ENCODE data around the gene CCDC92.

DNA sequence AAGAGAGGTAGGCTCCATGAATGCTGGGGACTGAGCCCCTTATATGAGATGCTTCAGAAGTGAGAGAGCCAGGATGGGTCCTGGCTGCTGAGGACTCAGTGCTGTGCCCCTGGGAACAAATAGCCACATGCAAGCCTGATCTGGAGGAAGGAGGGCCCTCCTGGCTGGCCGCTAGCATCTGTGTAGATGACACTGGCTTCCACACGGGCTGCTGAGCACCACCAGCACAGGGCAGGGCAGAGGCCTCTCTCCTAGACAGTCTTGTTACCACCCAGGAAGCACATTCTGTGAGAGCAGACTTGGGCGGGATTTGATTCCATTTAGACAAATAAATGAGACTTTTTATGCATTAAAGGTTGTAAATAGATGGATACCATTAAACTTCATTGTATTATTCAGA, 48.4 kb upstream of the CCDC92 start:
- no peak for TF ChIP-seq POLR2A (IDR thresholded peaks at IDR 0.05)
- TF ChIP-seq, protein P1, sequence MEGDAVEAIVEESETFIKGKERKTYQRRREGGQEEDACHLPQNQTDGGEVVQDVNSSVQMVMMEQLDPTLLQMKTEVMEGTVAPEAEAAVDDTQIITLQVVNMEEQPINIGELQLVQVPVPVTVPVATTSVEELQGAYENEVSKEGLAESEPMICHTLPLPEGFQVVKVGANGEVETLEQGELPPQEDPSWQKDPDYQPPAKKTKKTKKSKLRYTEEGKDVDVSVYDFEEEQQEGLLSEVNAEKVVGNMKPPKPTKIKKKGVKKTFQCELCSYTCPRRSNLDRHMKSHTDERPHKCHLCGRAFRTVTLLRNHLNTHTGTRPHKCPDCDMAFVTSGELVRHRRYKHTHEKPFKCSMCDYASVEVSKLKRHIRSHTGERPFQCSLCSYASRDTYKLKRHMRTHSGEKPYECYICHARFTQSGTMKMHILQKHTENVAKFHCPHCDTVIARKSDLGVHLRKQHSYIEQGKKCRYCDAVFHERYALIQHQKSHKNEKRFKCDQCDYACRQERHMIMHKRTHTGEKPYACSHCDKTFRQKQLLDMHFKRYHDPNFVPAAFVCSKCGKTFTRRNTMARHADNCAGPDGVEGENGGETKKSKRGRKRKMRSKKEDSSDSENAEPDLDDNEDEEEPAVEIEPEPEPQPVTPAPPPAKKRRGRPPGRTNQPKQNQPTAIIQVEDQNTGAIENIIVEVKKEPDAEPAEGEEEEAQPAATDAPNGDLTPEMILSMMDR (IDR thresholded peaks at IDR 0.05) = no peak
- TF ChIP-seq EP300 (IDR thresholded peaks at IDR 0.05) = no peak
